Skeletal muscle satellite cell (primary cell): ENCODE data around the gene ADAM12.
"Not testable (repeated sequence)": the region's sequence is repeated elsewhere in the genome, so short reads cannot be mapped to it uniquely, and the experiment has no call there.

Source experiments
- H3K27me3 ChIP-seq: 2 replicates; pipeline ENCODE4 v1.7.0; 2013; ENCODE audit warnings: low read length; ENCODE audit not compliant: control insufficient read depth, insufficient read depth
- H3K36me3 ChIP-seq: 2 replicates; pipeline ENCODE4 v1.7.0; 2013; ENCODE audit warnings: mild to moderate bottlenecking, control low read depth, low read length; ENCODE audit not compliant: insufficient read depth
- H3K4me1 ChIP-seq: 2 replicates; pipeline ENCODE4 v1.7.0; 2013; ENCODE audit warnings: low read length; ENCODE audit not compliant: control insufficient read depth, insufficient read depth
- H3K4me2 ChIP-seq: 2 replicates; pipeline ENCODE4 v1.7.0; 2013; ENCODE audit warnings: mild to moderate bottlenecking, low read length
- H3K4me3 ChIP-seq: 2 replicates; pipeline ENCODE4 v1.7.0; 2013; ENCODE audit warnings: low read length
- H3K9ac ChIP-seq: 2 replicates; pipeline ENCODE4 v1.7.0; 2013; ENCODE audit warnings: mild to moderate bottlenecking, low read depth, low read length, moderate library complexity
- H3K9me3 ChIP-seq: replicated peaks from 2 replicates; pipeline ENCODE4 v1.7.0; 2013; ENCODE audit warnings: mild to moderate bottlenecking, control low read depth, low read length

Gene ADAM12

DNA sequence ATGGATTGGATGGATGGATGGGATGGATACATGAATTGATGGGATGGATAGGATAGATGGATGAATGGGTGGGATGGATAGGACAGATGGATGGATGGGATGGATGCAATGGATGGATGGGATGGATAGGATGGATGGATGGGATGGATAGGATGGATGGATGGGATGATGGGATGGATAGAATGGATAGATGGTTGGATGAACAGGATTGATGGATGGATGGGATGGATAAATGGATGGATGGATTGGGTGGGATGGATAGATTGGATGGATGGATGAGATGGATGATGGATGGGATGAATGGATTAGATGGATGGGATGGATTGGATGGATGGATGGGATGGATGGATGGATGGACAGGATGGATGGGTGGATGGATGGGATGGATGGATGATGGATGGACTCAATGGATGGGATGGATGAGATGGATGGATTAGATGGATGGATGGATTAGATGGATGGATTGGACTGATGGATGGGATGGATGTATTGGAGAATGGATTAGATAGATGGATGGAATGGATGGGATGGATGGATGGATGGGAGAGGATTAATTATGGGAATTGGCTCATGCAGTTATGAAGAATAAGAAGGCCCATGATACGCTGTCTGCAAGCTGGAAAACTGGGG lies 136.4 kb downstream of the ADAM12 start:
- Histone ChIP-seq H3K27me3 (no peaks in the 10 kb centered on the region), H3K9me3 (no peaks in the 10 kb centered on the region), H3K4me1 (peaks cover 35% of the 10 kb centered on the region), H3K36me3 (peaks cover 4% of the 10 kb centered on the region), H3K4me2 (no peak overlapping the region), H3K4me3 (no peak overlapping the region), H3K9ac (no peak overlapping the region)

DNA sequence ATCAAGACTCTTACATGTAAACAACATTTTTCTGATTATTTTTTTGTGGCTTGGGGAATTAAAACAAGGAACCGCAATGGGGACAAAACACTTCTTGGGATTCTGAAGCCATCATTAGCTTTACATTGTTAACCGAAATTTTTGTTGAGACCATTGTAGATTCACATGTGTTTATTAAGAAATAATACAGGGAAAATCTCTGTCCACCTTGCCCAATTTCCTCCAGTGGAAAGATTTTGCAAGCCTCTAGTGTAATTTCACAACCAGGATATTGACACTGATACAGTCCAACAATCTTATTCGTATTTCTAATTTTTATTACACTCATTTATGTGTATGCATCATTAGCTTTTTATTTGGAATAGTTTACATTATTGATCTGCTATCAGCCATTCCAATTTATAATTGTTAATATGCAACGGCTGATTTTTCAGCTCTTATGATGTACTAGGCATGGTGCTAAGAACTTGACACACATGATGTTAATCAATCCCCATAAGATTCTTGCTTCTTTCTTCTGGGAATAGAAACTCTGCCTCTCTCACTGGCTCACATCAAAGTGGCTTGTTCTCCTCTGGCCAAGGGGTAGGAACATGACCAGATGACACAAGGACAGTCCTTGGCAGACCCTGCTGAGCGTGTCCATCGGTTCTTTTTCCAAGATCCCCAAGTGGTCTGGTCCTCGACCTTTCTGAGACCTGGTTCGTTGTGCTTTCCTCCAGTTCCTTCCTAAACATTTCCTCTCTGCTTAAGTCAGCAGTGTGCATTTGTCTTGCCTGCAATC lies 137.6 kb downstream of the ADAM12 start:
- H3K27me3 ChIP-seq, result no peaks in the 10 kb centered on the region
- H3K4me2 ChIP-seq, result no peak overlapping the region
- no peaks in the 10 kb centered on the region for H3K9me3 ChIP-seq
- peaks cover 4% of the 10 kb centered on the region for H3K36me3 ChIP-seq
- no peak overlapping the region for H3K4me3 ChIP-seq
- peaks cover 47% of the 10 kb centered on the region for H3K4me1 ChIP-seq
- no peak overlapping the region for H3K9ac ChIP-seq

DNA sequence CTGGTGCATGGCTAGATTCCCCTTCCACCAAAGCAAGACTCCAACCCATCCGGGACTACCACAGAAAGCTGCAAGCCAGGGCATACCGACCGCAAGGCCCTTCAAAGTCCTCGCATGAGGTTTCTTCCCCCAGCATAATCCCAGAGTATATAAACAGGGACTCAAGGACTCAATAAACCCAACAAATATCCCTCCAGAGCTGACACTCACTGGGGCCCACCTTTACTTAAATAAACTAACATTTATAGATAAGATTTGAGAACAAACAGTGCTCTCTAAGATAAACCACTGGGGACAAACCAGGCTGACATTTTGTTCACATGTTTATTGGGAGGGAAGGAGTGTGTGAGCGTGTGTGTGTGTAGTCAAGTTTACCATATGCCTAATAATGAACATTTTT lies 138.2 kb downstream of the ADAM12 start:
- Histone ChIP-seq H3K9ac (no peak overlapping the region), H3K4me2 (no peak overlapping the region), H3K27me3 (no peaks in the 10 kb centered on the region), H3K4me3 (no peak overlapping the region), H3K36me3 (peaks cover 4% of the 10 kb centered on the region), H3K9me3 (no peaks in the 10 kb centered on the region), H3K4me1 (peaks cover 54% of the 10 kb centered on the region)

DNA sequence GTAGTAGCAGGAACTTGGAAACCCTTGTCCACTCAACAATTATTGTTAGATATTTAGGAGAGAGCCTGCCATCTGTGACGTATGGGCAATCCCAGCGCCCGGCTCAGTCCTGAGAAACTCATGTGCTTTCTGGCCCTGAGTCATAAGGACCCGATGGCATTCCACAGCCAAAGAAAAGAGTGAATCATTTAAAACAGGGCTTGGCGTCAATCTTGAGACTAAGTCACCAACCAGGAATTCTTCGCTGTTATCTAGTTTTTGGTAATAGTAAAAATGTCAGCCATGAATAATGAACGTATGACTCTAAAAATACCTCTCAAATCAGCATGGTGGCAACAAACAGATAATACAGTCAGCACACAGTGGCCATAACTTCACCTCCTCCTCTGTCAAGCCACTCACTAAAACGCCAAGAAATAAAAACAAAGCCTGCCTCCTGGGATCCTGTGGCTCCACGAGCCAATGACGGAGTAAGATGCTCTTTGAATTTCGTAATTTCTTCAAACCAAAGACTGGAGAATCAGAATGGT lies 140.8 kb downstream of the ADAM12 start:
- H3K36me3 ChIP-seq, result no peaks in the 10 kb centered on the region
- peak overlapping the region; percentile 8 for H3K4me3 ChIP-seq
- H3K4me2 ChIP-seq, result peak overlapping the region; percentile 44
- no peaks in the 10 kb centered on the region for H3K27me3 ChIP-seq
- peaks cover 57% of the 10 kb centered on the region for H3K4me1 ChIP-seq
- no peaks in the 10 kb centered on the region for H3K9me3 ChIP-seq
- peak overlapping the region; percentile 69 for H3K9ac ChIP-seq

DNA sequence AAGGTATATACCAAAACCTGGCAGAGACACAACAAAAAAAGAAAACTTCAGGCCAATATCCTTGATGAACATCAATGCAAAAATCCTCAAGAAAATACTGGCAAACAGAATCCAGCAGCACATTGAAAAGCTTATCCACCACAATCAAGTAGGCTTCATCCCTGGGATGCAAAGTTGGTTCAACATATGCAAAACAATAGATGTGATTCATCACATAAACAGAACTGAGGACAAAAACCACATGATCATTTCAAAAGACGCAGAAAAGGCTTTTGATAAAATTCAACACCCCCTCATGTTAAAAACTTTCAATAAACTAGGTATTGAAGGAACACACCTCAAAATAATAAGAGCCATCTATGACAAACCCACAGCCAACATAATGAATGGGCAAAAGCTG lies 141.9 kb downstream of the ADAM12 start:
- H3K9me3 ChIP-seq, H3K27me3 ChIP-seq, H3K4me2 ChIP-seq, H3K4me3 ChIP-seq, H3K36me3 ChIP-seq: not testable (repeated sequence)
- Histone ChIP-seq H3K4me1 (peaks cover 64% of the 10 kb centered on the region), H3K9ac (peak overlapping the region; percentile 69)

DNA sequence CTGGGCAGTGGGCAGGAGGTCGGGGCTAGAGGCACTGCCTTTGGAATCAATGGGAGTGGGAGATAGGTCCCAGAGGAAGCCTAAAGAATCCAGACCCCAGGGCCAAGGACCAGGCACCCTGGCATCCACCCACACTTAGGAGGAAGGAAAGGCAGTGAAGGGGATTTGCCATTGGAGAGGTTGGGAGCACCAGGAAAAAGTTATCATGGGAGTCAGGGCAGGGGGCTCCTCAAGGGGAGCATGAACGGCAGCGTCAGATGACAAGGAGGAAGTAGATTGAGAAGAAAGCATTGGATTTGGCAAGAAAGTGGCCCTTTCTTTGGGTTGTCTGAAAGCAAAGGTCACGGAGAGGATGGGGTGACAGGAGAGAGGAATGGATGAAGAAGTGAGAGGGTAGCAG lies 142.8 kb downstream of the ADAM12 start:
- Histone ChIP-seq H3K4me2 (no peak overlapping the region), H3K9ac (no peak overlapping the region), H3K9me3 (no peaks in the 10 kb centered on the region), H3K4me1 (peaks cover 73% of the 10 kb centered on the region), H3K36me3 (no peaks in the 10 kb centered on the region), H3K4me3 (no peak overlapping the region), H3K27me3 (no peaks in the 10 kb centered on the region)

DNA sequence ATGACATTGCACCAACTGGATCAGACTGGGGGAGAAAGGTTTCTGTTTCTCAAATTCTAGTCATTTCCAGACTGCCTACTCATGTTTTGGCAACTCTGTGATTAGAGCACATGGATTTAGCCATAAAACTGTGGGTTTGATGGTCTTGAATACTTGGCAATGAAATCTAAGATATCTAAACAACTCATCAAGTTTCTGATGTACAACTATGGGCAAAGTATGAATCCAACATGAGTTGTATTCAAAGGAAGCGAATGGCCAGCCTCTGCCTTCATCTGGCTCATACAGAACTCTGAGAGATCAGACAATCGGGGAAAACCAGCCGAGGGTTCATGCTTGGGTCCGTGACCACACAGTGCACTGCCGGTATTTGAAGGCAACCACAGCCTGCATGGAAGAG lies 144.3 kb downstream of the ADAM12 start:
- Histone ChIP-seq H3K27me3 (no peaks in the 10 kb centered on the region), H3K4me2 (peak overlapping the region; percentile 71), H3K9me3 (no peaks in the 10 kb centered on the region), H3K4me1 (peaks cover 77% of the 10 kb centered on the region), H3K36me3 (no peaks in the 10 kb centered on the region), H3K9ac (peak overlapping the region; percentile 78), H3K4me3 (peak overlapping the region; percentile 19)

DNA sequence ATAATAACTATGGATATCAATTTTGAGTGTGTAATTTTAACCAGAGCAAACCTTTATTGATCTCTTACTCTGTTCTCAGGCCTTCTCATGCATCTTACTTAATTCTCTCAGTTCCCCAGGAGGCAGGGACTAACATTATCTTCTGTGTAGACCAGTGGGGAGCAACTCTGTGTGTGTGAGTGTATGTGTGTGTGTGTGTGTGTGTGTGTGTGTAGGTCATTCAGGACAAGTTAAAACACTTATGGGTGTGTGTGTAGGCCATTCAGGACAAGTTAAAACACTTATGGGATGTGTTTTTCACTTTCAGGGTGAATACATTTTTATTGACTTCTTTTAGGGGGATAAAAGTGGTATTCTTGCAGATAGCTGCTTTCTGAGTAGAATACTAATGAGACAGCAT lies 145.0 kb downstream of the ADAM12 start:
- H3K9ac ChIP-seq, result peak overlapping the region; percentile 78
- H3K27me3 ChIP-seq, result no peaks in the 10 kb centered on the region
- peaks cover 76% of the 10 kb centered on the region for H3K4me1 ChIP-seq
- no peak overlapping the region for H3K4me3 ChIP-seq
- H3K36me3 ChIP-seq, result no peaks in the 10 kb centered on the region
- H3K9me3 ChIP-seq, result no peaks in the 10 kb centered on the region
- H3K4me2 ChIP-seq, result peak overlapping the region; percentile 71

DNA sequence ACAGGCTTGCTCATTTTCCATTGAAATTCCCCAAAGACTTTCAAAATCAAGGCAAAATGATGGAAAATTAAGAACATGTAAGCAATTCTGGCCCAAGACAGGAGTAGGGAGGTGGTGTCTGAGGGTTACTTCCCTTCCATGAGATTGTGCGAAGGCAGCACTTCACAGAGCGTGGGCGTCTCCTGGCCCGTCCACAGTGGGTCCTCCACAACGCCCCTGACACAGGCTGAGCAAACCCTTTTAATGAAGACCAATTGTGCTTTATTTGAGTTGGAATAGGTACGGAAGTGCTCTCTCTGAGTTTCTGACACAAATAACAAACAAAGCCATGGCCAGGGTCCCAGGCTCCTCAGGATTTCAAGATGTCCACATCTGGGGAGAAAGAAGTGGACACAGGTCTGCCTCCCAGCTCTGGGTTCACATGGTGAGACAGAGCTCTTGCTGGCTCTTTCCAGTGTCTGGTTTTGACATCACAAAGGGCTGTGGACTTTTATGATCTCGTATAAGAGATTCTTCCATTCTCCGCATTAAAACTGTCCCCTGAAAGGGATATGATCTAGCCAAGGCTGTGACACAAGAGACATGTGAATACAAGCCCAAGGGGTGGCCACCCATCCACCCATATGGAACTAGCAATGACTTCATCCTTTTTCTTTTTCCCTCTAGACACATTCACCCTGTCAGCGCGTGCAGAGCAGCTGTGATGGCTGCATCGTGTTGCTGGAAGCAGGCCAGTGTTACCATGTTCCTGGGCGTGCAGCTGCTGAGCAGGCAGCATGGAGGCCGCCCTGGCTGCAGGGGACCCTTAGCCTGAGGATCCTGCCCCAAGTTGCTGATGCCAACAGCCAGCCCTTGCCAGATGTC lies 145.6 kb downstream of the ADAM12 start:
- Histone ChIP-seq H3K27me3 (no peaks in the 10 kb centered on the region), H3K9me3 (no peaks in the 10 kb centered on the region), H3K36me3 (no peaks in the 10 kb centered on the region), H3K4me1 (peaks cover 69% of the 10 kb centered on the region), H3K9ac (peak overlapping the region; percentile 78), H3K4me2 (peak overlapping the region; percentile 71), H3K4me3 (no peak overlapping the region)

DNA sequence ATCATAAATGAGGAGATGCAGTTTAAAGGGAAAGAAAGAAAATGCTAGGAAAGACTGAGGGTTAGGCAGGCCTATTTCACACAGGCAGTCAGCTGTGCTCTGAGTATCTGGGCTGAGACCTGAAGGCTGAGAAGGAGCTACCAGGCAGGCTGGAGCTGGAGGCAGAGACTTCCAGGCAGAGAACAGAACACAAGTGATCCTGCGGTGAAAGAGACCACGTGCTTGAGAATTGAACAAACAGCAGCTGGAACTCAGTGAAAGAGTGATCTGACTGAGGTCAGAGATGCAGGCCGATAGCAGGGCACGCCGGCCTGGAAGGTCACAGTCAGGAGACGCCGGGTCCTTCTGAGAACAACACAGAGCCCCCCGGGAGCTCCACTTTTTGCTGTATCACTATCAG lies 147.8 kb downstream of the ADAM12 start:
- H3K9me3 ChIP-seq, result no peaks in the 10 kb centered on the region
- H3K36me3 ChIP-seq, result no peaks in the 10 kb centered on the region
- no peaks in the 10 kb centered on the region for H3K27me3 ChIP-seq
- H3K4me1 ChIP-seq, result peaks cover 52% of the 10 kb centered on the region
- H3K4me3 ChIP-seq, result no peak overlapping the region
- peak overlapping the region; percentile 20 for H3K9ac ChIP-seq
- no peak overlapping the region for H3K4me2 ChIP-seq

DNA sequence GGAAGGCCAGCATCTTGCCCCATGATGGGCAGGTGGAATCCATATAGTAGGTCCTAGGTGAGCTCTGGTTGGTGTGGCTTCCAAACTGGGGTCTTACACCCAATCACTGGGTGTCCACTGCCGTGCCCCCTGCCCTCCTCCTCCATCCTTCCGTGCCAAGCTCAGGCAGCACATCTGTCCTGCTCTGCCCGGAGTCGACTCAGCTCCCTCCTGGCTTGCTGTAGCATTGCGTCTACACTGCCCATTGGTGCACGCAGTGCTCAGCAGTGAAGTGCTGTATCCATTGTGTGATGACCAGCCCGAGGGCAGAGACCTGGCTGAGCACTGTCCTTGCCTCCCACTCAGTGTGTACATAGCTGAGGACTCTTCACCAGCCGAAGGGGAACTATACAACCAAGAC lies 148.4 kb downstream of the ADAM12 start:
- Histone ChIP-seq H3K9me3 (no peaks in the 10 kb centered on the region), H3K4me2 (no peak overlapping the region), H3K36me3 (no peaks in the 10 kb centered on the region), H3K4me1 (peaks cover 45% of the 10 kb centered on the region), H3K27me3 (no peaks in the 10 kb centered on the region), H3K4me3 (no peak overlapping the region), H3K9ac (no peak overlapping the region)
